HG02973 (cell line): ENCODE results near the gene MAGEC3.

Source experiments
- ATAC-seq: cut with Tn5 transposase; IDR thresholded peaks from one replicate; pipeline ENCODE4 v1.9.1; 2021; ENCODE audit warnings: moderate library complexity; ENCODE audit not compliant: unreplicated experiment

The MAGEC3 gene

DNA sequence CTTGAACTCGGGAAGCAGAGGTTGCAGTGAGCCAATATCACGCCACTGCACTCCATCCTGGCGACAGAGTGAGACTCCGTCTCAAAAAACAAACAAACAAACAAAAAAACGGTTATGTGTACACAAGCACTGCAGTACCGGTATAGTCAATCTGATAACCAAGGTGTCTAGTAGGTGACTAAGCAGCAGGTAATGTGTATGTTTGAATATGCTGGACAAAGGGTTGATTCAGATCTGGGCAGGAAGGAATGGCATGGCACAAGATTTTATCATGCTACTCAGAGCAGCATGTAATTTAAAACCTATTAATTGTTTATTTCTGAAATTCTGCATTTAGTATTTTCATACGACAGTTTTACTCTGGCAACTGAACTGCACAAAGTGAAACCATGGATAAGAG is 107.3 kb downstream of the MAGEC3 start:
- no peak for ATAC-seq

DNA sequence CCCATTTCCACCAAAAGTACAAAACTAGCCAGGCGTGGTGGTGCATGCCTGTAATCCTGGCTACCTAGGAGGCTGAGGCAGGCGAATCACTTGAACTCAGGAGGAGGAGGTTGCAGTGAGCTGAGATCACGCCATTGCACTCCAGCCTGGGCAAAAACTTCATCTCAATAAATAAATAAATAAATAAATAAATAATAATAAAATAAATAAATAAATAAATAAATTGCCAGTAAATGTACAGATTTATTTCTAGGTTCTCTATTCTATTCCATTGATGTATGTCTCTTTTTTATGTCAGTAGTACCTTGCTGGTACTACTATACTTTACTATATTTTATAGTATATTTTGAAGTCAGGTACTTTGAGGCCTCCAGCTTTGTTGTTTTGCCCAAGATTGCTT is 109.2 kb downstream of the MAGEC3 start:
- ATAC-seq, result no peak
